Measurements from ENCODE around the gene DENND1B.
A peak's percentile ranks its signal among the peaks of the same experiment; 100 is the strongest.

Gene DENND1B, protein sequence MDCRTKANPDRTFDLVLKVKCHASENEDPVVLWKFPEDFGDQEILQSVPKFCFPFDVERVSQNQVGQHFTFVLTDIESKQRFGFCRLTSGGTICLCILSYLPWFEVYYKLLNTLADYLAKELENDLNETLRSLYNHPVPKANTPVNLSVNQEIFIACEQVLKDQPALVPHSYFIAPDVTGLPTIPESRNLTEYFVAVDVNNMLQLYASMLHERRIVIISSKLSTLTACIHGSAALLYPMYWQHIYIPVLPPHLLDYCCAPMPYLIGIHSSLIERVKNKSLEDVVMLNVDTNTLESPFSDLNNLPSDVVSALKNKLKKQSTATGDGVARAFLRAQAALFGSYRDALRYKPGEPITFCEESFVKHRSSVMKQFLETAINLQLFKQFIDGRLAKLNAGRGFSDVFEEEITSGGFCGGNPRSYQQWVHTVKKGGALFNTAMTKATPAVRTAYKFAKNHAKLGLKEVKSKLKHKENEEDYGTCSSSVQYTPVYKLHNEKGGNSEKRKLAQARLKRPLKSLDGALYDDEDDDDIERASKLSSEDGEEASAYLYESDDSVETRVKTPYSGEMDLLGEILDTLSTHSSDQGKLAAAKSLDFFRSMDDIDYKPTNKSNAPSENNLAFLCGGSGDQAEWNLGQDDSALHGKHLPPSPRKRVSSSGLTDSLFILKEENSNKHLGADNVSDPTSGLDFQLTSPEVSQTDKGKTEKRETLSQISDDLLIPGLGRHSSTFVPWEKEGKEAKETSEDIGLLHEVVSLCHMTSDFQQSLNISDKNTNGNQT

GRCh38 chr1:197775282-197776262, at the start of gene DENND1B:
DENND1B (minus strand) TSS chr1:197775480; CDS start chr1:197775155, 325 bp downstream.
- Histone ChIP-seq H3K4me3 (ENCODE audit: low read depth in 1 of 5, low read length in 5 of 5) (peak within 1 kb of the TSS; percentile 74 to 82 (median 77)), H3K4me1 (ENCODE audit: control insufficient read depth in 5 of 5, insufficient read depth in 5 of 5, low read length in 5 of 5) (peaks cover 3 to 26% (median 24%) of the 10 kb centered on the region in 5 donors), H3K9ac (ENCODE audit: low read length in 5 of 5) (peak within 1 kb of the TSS; percentile 81 to 94 (median 93)), H3K27me3 (ENCODE audit: control insufficient read depth in 5 of 5, insufficient read depth in 4 of 5, low read length in 5 of 5) (no peaks in the 10 kb centered on the region), H3K36me3 (ENCODE audit: control insufficient read depth in 5 of 5, insufficient read depth in 5 of 5, low read length in 5 of 5) (no peaks in the 10 kb centered on the region), H3K27ac (ENCODE audit: low read depth, low read length) (peak within 1 kb of the TSS; percentile 85), H3K9me3 (ENCODE audit: control insufficient read depth in 5 of 5, low read length in 5 of 5) (no peaks in the 10 kb centered on the region)

- H3K9me3 ChIP-seq (ENCODE audit: control insufficient read depth in 5 of 5, low read length in 5 of 5) = no peaks in the 10 kb centered on the region
- no peaks in the 10 kb centered on the region for H3K36me3 ChIP-seq (ENCODE audit: control insufficient read depth in 5 of 5, insufficient read depth in 5 of 5, low read length in 5 of 5)
- no peak overlapping the region for H3K27ac ChIP-seq (ENCODE audit: low read depth, low read length)
- no peak overlapping the region for H3K9ac ChIP-seq (ENCODE audit: low read length in 5 of 5)
- no peak overlapping the region for H3K4me3 ChIP-seq (ENCODE audit: low read depth in 1 of 5, low read length in 5 of 5)
- no peaks in the 10 kb centered on the region for H3K4me1 ChIP-seq (ENCODE audit: control insufficient read depth in 5 of 5, insufficient read depth in 5 of 5, low read length in 5 of 5)
- H3K27me3 ChIP-seq (ENCODE audit: control insufficient read depth in 5 of 5, insufficient read depth in 4 of 5, low read length in 5 of 5) = no peaks in the 10 kb centered on the region
Measured at GRCh38 chr1:197814306-197814705, 39.0 kb upstream of the DENND1B start.

DNA sequence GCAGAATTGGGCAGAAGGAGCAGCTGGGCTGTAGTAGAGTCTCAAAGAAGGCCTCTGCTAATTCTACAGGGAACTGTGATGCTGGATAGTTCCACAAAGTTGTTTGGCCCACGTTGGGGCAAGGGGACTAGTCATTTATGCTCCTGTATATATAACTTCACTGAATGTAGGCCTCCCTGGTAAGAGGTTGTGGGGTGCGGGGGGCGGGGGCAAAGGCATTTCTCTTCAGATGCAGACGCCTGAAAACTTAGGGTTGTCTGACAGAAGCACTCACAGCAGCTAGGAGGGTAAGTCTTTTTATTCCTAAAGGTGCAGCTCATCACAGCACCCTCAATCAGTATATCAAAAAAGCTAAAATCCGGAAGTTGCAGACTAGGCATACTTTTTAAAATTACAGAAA, 38.5 kb upstream of the DENND1B start:
- H3K9me3 ChIP-seq (ENCODE audit: control insufficient read depth in 5 of 5, low read length in 5 of 5) = no peaks in the 10 kb centered on the region
- H3K9ac ChIP-seq (ENCODE audit: low read length in 5 of 5) = no peak overlapping the region
- no peaks in the 10 kb centered on the region for H3K36me3 ChIP-seq (ENCODE audit: control insufficient read depth in 5 of 5, insufficient read depth in 5 of 5, low read length in 5 of 5)
- H3K4me1 ChIP-seq (ENCODE audit: control insufficient read depth in 5 of 5, insufficient read depth in 5 of 5, low read length in 5 of 5) = no peaks in the 10 kb centered on the region
- no peaks in the 10 kb centered on the region for H3K27me3 ChIP-seq (ENCODE audit: control insufficient read depth in 5 of 5, insufficient read depth in 4 of 5, low read length in 5 of 5)
- no peak overlapping the region for H3K27ac ChIP-seq (ENCODE audit: low read depth, low read length)
- H3K4me3 ChIP-seq (ENCODE audit: low read depth in 1 of 5, low read length in 5 of 5) = no peak overlapping the region

GRCh38 chr1:197811769-197812168, 36.5 kb upstream of the DENND1B start:
- no peak overlapping the region for H3K27ac ChIP-seq (ENCODE audit: low read depth, low read length)

GRCh38 chr1:197810812-197811211, 35.5 kb upstream of the DENND1B start:
- Histone ChIP-seq H3K4me1 (ENCODE audit: control insufficient read depth in 5 of 5, insufficient read depth in 5 of 5, low read length in 5 of 5) (no peaks in the 10 kb centered on the region), H3K27me3 (ENCODE audit: control insufficient read depth in 5 of 5, insufficient read depth in 4 of 5, low read length in 5 of 5) (peaks cover 0 to 2% (median 0%) of the 10 kb centered on the region in 5 donors), H3K9me3 (ENCODE audit: control insufficient read depth in 5 of 5, low read length in 5 of 5) (no peaks in the 10 kb centered on the region), H3K4me3 (ENCODE audit: low read depth in 1 of 5, low read length in 5 of 5) (no peak overlapping the region), H3K27ac (ENCODE audit: low read depth, low read length) (no peak overlapping the region), H3K36me3 (ENCODE audit: control insufficient read depth in 5 of 5, insufficient read depth in 5 of 5, low read length in 5 of 5) (no peaks in the 10 kb centered on the region), H3K9ac (ENCODE audit: low read length in 5 of 5) (no peak overlapping the region)

More at GRCh38 chr1:197811769-197812168, 36.5 kb upstream of the DENND1B start:
- no peak overlapping the region for H3K4me3 ChIP-seq (ENCODE audit: low read depth in 1 of 5, low read length in 5 of 5)
- peaks cover 0 to 2% (median 0%) of the 10 kb centered on the region in 5 donors for H3K27me3 ChIP-seq (ENCODE audit: control insufficient read depth in 5 of 5, insufficient read depth in 4 of 5, low read length in 5 of 5)
- no peaks in the 10 kb centered on the region for H3K36me3 ChIP-seq (ENCODE audit: control insufficient read depth in 5 of 5, insufficient read depth in 5 of 5, low read length in 5 of 5)
- H3K4me1 ChIP-seq (ENCODE audit: control insufficient read depth in 5 of 5, insufficient read depth in 5 of 5, low read length in 5 of 5) = no peaks in the 10 kb centered on the region
- no peak overlapping the region for H3K9ac ChIP-seq (ENCODE audit: low read length in 5 of 5)
- no peaks in the 10 kb centered on the region for H3K9me3 ChIP-seq (ENCODE audit: control insufficient read depth in 5 of 5, low read length in 5 of 5)

DNA sequence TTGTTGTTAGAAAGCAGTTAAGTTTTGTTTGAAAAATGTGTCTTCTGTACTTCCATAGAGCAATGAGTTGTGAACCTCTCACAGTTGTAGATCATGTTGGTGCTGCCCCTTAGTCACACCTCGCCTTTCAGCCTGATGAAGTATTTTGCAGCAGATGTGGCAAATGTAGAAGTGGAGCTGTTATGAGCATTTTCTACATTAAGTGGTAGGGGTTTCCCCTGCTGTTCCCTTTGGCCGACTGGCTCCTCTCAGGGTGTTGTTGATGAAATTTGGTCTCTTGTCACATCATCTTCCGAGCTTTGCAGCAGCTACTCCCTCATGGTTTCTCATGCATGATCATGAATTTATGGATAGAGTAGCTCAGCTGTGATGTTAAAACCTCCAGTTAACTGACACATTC, 33.6 kb upstream of the DENND1B start:
- H3K4me1 ChIP-seq (ENCODE audit: control insufficient read depth in 5 of 5, insufficient read depth in 5 of 5, low read length in 5 of 5) = no peaks in the 10 kb centered on the region
- H3K27me3 ChIP-seq (ENCODE audit: control insufficient read depth in 5 of 5, insufficient read depth in 4 of 5, low read length in 5 of 5) = peaks cover 0 to 2% (median 0%) of the 10 kb centered on the region in 5 donors
- no peak overlapping the region for H3K27ac ChIP-seq (ENCODE audit: low read depth, low read length)
- peaks cover 0 to 2% (median 0%) of the 10 kb centered on the region in 5 donors for H3K9me3 ChIP-seq (ENCODE audit: control insufficient read depth in 5 of 5, low read length in 5 of 5)
- H3K36me3 ChIP-seq (ENCODE audit: control insufficient read depth in 5 of 5, insufficient read depth in 5 of 5, low read length in 5 of 5) = no peaks in the 10 kb centered on the region
- no peak overlapping the region for H3K9ac ChIP-seq (ENCODE audit: low read length in 5 of 5)
- H3K4me3 ChIP-seq (ENCODE audit: low read depth in 1 of 5, low read length in 5 of 5) = no peak overlapping the region

DNA sequence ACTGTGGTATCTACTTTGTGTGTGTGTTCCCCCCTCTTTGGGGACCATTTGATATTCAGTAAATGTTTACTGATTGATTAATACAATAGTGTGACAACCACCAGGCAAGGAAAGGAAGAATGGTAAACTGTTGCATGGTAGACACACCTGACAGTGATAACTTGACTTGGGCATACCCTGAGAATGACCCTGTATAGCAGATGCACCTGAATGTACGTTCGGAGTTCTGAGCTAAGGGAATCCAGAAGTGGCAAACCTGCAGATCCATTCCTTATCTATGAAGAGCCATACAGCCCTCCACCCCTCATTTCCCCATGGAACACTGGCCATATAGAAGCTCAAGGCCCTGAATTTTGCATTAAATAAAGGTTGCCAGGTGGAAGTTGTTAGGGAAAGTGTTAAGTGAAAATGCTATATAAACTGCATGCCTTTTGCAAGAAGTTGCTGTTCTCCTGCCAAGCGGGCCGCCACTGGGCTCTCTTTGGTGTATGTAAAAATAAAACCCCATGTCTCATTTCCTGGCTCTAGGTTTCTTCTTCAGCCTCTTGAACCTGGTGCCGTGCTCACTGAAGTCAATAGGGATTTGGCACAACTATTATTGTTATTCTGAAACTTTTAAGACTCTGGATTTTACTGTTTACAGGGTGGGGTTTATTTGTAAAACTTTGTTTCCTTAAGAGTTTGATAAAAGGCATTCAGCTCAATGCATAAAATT, 32.6 kb upstream of the DENND1B start:
- Histone ChIP-seq H3K9me3 (ENCODE audit: control insufficient read depth in 5 of 5, low read length in 5 of 5) (peaks cover 0 to 2% (median 0%) of the 10 kb centered on the region in 5 donors), H3K27ac (ENCODE audit: low read depth, low read length) (no peak overlapping the region), H3K27me3 (ENCODE audit: control insufficient read depth in 5 of 5, insufficient read depth in 4 of 5, low read length in 5 of 5) (peaks cover 0 to 2% (median 0%) of the 10 kb centered on the region in 5 donors)

GRCh38 chr1:197807216-197807615, 31.9 kb upstream of the DENND1B start:
- Histone ChIP-seq H3K9me3 (ENCODE audit: control insufficient read depth in 5 of 5, low read length in 5 of 5) (peaks cover 0 to 2% (median 0%) of the 10 kb centered on the region in 5 donors), H3K27me3 (ENCODE audit: control insufficient read depth in 5 of 5, insufficient read depth in 4 of 5, low read length in 5 of 5) (peaks cover 0 to 2% (median 0%) of the 10 kb centered on the region in 5 donors)

More for the DNA sequence above, 32.6 kb upstream of the DENND1B start:
- H3K4me3 ChIP-seq (ENCODE audit: low read depth in 1 of 5, low read length in 5 of 5) = no peak overlapping the region
- H3K4me1 ChIP-seq (ENCODE audit: control insufficient read depth in 5 of 5, insufficient read depth in 5 of 5, low read length in 5 of 5) = no peaks in the 10 kb centered on the region
- no peak overlapping the region for H3K9ac ChIP-seq (ENCODE audit: low read length in 5 of 5)
- no peaks in the 10 kb centered on the region for H3K36me3 ChIP-seq (ENCODE audit: control insufficient read depth in 5 of 5, insufficient read depth in 5 of 5, low read length in 5 of 5)

GRCh38 chr1:197806718-197807117, 31.4 kb upstream of the DENND1B start:
- H3K4me1 ChIP-seq (ENCODE audit: control insufficient read depth in 5 of 5, insufficient read depth in 5 of 5, low read length in 5 of 5) = no peaks in the 10 kb centered on the region
- peaks cover 0 to 2% (median 0%) of the 10 kb centered on the region in 5 donors for H3K27me3 ChIP-seq (ENCODE audit: control insufficient read depth in 5 of 5, insufficient read depth in 4 of 5, low read length in 5 of 5)
- no peak overlapping the region for H3K27ac ChIP-seq (ENCODE audit: low read depth, low read length)
- H3K4me3 ChIP-seq (ENCODE audit: low read depth in 1 of 5, low read length in 5 of 5) = no peak overlapping the region
- peaks cover 0 to 2% (median 1%) of the 10 kb centered on the region in 5 donors for H3K9me3 ChIP-seq (ENCODE audit: control insufficient read depth in 5 of 5, low read length in 5 of 5)
- no peaks in the 10 kb centered on the region for H3K36me3 ChIP-seq (ENCODE audit: control insufficient read depth in 5 of 5, insufficient read depth in 5 of 5, low read length in 5 of 5)
- H3K9ac ChIP-seq (ENCODE audit: low read length in 5 of 5) = no peak overlapping the region

More at GRCh38 chr1:197807216-197807615, 31.9 kb upstream of the DENND1B start:
- Histone ChIP-seq H3K4me1 (ENCODE audit: control insufficient read depth in 5 of 5, insufficient read depth in 5 of 5, low read length in 5 of 5) (no peaks in the 10 kb centered on the region), H3K36me3 (ENCODE audit: control insufficient read depth in 5 of 5, insufficient read depth in 5 of 5, low read length in 5 of 5) (no peaks in the 10 kb centered on the region), H3K9ac (ENCODE audit: low read length in 5 of 5) (no peak overlapping the region), H3K4me3 (ENCODE audit: low read depth in 1 of 5, low read length in 5 of 5) (no peak overlapping the region), H3K27ac (ENCODE audit: low read depth, low read length) (no peak overlapping the region)

Measured in subcutaneous abdominal adipose tissue (tissue), 5 donors.